GM19468 (cell line): ENCODE measurements around the gene RBMS2.
"Not testable (repeated sequence)": the region's sequence is repeated elsewhere in the genome, so short reads cannot be mapped to it uniquely, and the experiment has no call there.

Experiments
- ATAC-seq: cut with Tn5 transposase; IDR thresholded peaks from one replicate; pipeline ENCODE4 v1.9.1; 2021; ENCODE audit warnings: mild to moderate bottlenecking, moderate library complexity, moderate number of reproducible peaks; ENCODE audit not compliant: unreplicated experiment; ENCODE audit errors: extremely low read depth

RBMS2 gene

GRCh38 chr12:56521590-56522371 is at the start of gene RBMS2:
Gene RBMS2 (plus strand): TSS chr12:56521820. CDS start chr12:56522024, 204 bp downstream.
- no peak for ATAC-seq

DNA sequence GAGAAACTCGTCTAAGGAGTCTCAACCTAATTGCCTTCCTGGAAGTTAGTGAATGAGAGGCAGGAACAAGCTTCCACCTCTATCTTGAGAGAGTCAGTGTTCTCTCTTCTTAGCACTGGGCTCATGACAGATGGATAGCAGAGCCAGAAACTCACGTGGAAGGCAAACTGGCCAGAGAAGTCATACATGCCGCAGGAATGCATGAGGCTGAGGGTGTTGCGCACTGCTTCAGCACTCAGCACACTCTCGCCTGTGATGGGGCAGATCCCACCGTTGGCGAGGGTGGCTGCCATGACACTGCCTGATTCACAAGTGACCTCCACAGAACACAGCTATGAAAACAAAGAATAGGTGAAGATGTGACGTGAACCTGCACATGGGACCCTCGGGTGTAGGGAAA is 47.2 kb upstream of the RBMS2 start:
- ATAC-seq = no peak

GRCh38 chr12:56476143-56476542 is 45.5 kb upstream of the RBMS2 start:
- ATAC-seq = no peak

DNA sequence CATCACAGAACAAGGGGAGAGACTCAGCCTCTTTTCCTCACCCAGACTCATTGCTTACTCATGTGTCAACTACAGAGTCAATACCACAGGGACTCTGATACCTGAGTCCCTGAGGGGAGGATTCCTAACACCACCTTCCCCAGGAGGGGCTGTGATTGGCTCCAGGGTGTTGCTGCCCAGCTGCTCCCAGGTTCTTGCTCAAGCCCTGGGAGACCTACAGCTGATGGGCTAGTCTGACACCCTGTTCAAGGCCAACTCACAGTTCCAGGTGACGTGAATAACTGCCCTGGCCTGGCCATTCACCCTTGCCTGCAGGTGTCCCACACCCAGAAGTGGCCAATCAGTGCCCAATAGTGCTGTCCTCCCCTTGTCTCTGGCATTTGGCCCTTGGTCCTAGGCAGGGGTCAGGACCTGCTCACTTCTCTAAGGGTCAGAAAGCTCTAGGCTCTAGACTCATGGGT is 44.6 kb upstream of the RBMS2 start:
- no peak for ATAC-seq

DNA sequence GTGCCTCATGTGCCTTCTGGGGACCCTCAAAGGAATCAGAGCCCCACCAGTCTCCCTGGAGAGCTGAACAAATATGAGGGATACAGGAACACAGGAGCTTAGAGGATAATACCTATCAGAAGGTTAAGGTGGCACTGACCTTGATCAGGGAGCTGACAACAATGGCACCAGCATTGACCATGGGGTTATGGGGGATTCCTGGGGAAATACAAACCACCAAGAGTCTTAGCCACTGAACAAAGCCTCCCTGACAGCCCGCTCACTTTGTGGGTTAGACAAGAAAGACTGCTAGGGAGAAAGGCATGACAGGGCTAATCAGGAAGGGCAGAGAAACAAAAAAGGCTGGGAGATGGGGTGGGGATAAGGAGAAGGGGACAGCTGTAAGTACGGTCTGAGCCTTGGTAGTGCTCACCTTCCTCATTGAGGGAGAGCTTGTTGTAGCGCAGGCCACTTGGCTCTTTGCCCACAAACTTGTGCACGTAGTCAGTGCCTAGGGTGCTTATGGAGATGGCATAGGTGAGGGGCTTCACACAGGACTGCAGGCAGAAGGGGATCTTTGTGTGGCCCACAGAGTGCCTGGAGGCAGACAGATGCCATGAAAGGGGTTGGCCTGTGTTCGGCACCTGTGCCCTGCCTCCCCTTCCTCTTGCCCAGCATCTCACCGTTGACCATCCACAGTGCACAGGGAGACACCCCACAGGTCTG is 43.9 kb upstream of the RBMS2 start:
- ATAC-seq = no peak

- ATAC-seq = no peak
These were observed 42.0 kb upstream of the RBMS2 start for GRCh38 chr12:56479625-56480024.

- no peak for ATAC-seq
These were observed 37.1 kb upstream of the RBMS2 start for GRCh38 chr12:56484566-56484965.

DNA sequence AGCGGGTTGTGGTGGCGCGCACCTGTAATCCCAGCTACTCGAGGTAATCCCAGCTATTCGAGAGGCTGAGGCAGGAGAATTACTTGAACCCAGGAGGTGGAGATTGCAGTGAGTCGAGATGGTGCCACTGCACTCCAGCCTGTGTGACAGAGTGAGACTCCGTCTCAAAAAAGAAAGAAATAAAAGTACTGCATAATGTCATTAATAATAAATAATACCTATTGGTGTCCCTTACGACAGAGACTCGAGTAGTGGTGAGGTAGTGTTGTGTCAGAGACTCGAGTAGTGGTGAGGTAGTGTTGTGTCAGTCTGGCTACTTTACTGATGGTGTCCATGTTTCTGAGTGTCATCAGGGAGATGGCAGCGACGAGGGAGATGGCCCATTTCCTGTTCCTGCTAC is 34.9 kb upstream of the RBMS2 start:
- no peak for ATAC-seq

DNA sequence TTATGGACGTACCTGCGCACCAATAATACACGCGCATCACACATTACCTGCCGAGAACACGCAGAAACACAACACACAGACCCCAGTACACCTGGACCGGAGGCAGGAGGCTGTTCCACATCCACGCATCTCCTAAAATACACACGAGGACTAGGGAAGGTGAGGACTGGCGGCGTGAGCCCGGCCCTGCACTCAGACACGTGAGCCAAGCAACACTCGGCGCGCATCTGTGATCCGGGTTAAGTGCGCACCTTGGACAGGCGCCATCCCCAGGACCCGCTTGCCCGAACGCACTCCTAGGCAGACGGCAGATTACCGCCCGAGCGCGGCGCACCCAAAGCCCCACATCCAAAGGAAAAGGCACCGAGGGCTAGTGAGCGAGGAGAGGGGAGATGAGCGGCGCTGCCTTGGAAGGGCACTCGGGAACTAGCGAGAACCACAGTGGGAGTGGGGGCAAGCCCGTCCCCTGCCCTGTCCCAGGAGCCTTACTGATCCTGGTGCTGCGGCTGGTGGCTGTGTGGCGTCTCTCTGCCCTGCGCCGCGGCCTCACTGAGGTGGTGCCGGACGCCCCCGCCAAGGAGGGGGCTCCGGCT is 34.1 kb upstream of the RBMS2 start:
- no peak for ATAC-seq

DNA sequence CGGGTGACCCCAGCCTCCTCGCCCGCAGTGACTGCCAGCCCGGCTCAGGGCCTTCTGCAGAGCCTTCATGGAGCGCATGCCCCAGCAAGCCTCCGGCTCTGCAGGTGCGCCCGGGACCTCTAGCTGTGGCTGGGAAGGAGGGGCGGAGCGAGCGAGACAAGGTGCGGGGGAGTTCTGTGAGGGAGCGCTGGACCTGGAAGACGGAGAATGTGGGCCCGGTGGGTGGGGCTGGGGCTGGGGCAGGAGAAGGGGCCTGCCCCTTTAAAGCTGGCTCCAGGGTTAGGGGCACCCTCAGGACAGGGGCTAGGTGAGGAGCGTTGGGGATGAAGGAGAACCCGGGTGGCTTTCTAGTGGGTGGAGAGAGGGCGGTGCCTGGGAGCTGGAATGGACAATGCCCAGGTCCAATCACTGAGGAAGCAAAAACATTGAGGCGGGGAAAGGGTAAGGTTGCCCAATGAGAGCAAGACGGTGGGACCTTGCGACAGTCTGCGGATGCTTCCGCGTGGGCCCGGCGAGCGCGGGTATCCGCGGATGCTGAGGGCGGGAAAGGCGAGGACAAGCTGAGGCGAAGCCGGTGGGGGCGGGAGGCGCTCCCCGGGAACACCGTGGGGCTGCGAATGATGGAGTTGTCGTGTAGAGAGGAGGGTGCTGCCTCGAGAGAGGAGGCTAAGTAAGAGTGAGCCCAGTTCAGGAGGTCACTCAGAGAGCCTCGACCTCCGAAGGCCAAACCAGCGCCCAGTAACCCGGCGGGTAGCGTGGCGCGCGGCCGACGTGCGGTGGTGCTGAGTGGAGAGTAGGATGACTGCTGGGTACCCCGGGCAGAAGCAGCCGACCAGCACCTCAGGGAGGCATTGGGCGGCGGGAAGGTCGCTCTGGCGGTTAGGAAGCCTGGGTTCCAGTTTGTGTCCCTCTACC is 33.3 kb upstream of the RBMS2 start, which contains the start of gene GLS2:
GLS2 (minus strand) TSS at position 121 of the 915 bp plus-strand sequence; CDS start at position 78, 43 bp downstream.
- ATAC-seq = peak; percentile 79

- no peak for ATAC-seq
These were observed 31.3 kb upstream of the RBMS2 start for GRCh38 chr12:56490360-56490759.

GRCh38 chr12:56493409-56494105 is 28.1 kb upstream of the RBMS2 start:
- ATAC-seq = not testable (repeated sequence)

- ATAC-seq = not testable (repeated sequence)
These were observed 27.6 kb upstream of the RBMS2 start for GRCh38 chr12:56494106-56494415.

DNA sequence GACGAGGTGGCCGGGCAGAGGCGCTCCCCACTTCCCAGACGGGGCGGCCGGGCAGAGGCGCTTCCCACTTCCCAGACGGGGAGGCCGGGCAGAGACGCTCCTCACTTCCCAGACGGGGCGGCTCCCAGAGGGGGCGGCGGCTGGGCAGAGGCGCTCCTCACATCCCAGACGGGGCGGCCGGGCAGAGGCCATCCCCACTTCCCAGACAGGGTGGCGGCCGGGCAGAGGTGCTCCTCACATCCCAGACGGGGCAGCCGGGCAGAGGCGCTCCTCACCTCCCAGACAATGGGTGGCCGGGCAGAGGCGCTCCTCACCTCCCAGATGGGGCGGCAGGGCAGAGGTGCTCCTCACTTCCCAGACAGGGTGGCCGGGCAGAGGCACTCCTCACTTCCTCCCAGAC is 27.1 kb upstream of the RBMS2 start:
- not testable (repeated sequence) for ATAC-seq

- not testable (repeated sequence) for ATAC-seq
These were observed 24.9 kb upstream of the RBMS2 start for GRCh38 chr12:56496704-56497103.

- ATAC-seq = not testable (repeated sequence)
These were observed 23.3 kb upstream of the RBMS2 start for GRCh38 chr12:56498126-56498902.

- ATAC-seq = not testable (repeated sequence)
These were observed 22.2 kb upstream of the RBMS2 start for GRCh38 chr12:56499452-56499851.

DNA sequence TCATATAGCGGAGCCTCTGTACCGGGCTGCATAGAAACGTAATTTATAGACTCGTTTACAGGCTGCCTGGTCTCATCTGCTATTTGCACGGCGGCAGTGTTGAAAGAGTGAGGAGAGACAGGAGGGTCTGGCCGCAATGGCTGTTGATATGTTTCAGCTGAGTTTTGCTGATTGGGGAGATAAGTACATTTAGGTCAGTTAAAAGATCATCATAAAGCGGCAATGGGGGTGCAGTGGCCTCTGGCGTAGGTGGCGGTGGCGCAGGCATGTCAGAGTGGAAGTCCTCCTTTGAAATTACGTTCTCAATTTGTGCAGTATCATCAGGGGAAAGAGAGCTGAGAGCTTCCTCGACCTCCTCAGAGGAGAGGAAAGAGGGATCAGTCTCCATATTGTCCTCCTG is 21.7 kb upstream of the RBMS2 start:
- not testable (repeated sequence) for ATAC-seq

- no peak for ATAC-seq
These were observed 10.8 kb upstream of the RBMS2 start for GRCh38 chr12:56510786-56511185.
